Breast epithelium (tissue), 4 donors: ENCODE results near the gene HRH1. TPM values are rescaled to one million over a fixed set of nuclear protein-coding genes. Genes with fewer than 3 reads are reported as not detected.
"Not testable (repeated sequence)": the region's sequence is repeated elsewhere in the genome, so short reads cannot be mapped to it uniquely, and the experiment has no call there.

Source experiments
- DNase-seq, 2 donors: peaks; one replicate each; pipeline ENCODE4 v3.0.0-alpha.2; 2019; ENCODE audit warnings: low spot score in 2 of 2
- H3K27ac ChIP-seq, 2 donors: fragments of 200-600 bp; sonication (generic) in 1 of 2; one replicate each; pipeline ENCODE4 v1.5.1; 2016 to 2019; ENCODE audit warnings: mild to moderate bottlenecking in 1 of 2
- H3K27me3 ChIP-seq, 2 donors: fragments of 200-600 bp; sonication (generic) in 1 of 2; one replicate each; pipeline versions ENCODE4 v1.5.1 to v1.6.0; 2017 to 2019; ENCODE audit warnings: control low read depth in 1 of 2, mild to moderate bottlenecking in 1 of 2
- H3K36me3 ChIP-seq: fragments of 200-600 bp; one replicate; pipeline ENCODE4 v1.5.1; 2019
- H3K4me1 ChIP-seq, 2 donors: fragments of 200-600 bp; sonication (generic); one replicate each; pipeline ENCODE4 v1.5.1; 2016 to 2019; ENCODE audit warnings: control low read depth in 1 of 2
- H3K4me3 ChIP-seq, 3 donors: fragments of 200-600 bp; sonication (generic); 1 replicate in 2 of 3; 2 replicates in 1 of 3; pipeline ENCODE4 v1.5.1; 2016 to 2019; ENCODE audit warnings: mild to moderate bottlenecking in 3 of 3, moderate library complexity in 2 of 3
- H3K9me3 ChIP-seq, 2 donors: fragments of 200-600 bp; sonication (generic) in 1 of 2; one replicate each; pipeline ENCODE4 v1.5.1; 2016 to 2019; ENCODE audit warnings: control low read depth in 1 of 2
- CTCF ChIP-seq, 3 donors: fragments of 450-650 bp; IDR thresholded peaks; one replicate each; pipeline ENCODE4 v1.5.1; 2016 to 2017; ENCODE audit warnings: antibody characterized with exemption in 3 of 3, mild to moderate bottlenecking in 3 of 3, moderate library complexity in 3 of 3
- POLR2A ChIP-seq: fragments of 450-650 bp; IDR thresholded peaks from one replicate; pipeline ENCODE4 v1.6.1; 2016; ENCODE audit warnings: antibody characterized with exemption, mild to moderate bottlenecking, moderate library complexity
- POLR2AphosphoS5 ChIP-seq, 3 donors: sonication (generic); formaldehyde crosslinking; IDR thresholded peaks; one replicate each; pipeline ENCODE4 v1.6.1; 2017; ENCODE audit warnings: antibody characterized with exemption in 3 of 3
- intact Hi-C: fragments of 100-400 bp; cut with DNase I; formaldehyde crosslinking; loops from one replicate; pipeline ENCODE4 v1.15.1; 2023; ENCODE audit warnings: low total_unique reads
- total RNA-seq, 3 donors: library from RNA; depleted of rRNA; stranded (reverse); fragments of >200 nt; gene quantifications; one replicate each; pipeline ENCODE4 v1.1.0, GENCODE V29; 2016

Gene HRH1
- total RNA-seq, 3 donors from 2014 or later, result 3.8 to 4.2 (median 3.9) TPM

- DNase-seq, result peak in 1 of 2 donors; percentile 20
- H3K27ac ChIP-seq, result peak overlapping the region in 1 of 2 donors; percentile 57
- no peak overlapping the region for H3K4me3 ChIP-seq
- peaks cover 0 to 7% of the 10 kb centered on the region in 2 donors for H3K9me3 ChIP-seq
- TF ChIP-seq CTCF (IDR thresholded peaks at IDR 0.05), result no peak
- no peak for TF ChIP-seq POLR2AphosphoS5 (IDR thresholded peaks at IDR 0.05)
- TF ChIP-seq POLR2A, result no peak
- H3K27me3 ChIP-seq, result no peaks in the 10 kb centered on the region
- no peaks in the 10 kb centered on the region for H3K4me1 ChIP-seq
- intact Hi-C loops, result no loop called here
- no peaks in the 10 kb centered on the region for H3K36me3 ChIP-seq
Observed at GRCh38 chr3:11120091-11120805, 34.0 kb upstream of the HRH1 start.

GRCh38 chr3:11126653-11127052, 27.6 kb upstream of the HRH1 start:
- H3K27ac ChIP-seq, result no peak overlapping the region
- peaks cover 0 to 7% of the 10 kb centered on the region in 2 donors for H3K9me3 ChIP-seq
- no peaks in the 10 kb centered on the region for H3K36me3 ChIP-seq
- no peak for DNase-seq
- TF ChIP-seq POLR2A (no peak), POLR2AphosphoS5 (IDR thresholded peaks at IDR 0.05) (no peak), CTCF (IDR thresholded peaks at IDR 0.05) (no peak)
- no peak overlapping the region for H3K4me3 ChIP-seq
- H3K27me3 ChIP-seq, result no peaks in the 10 kb centered on the region
- intact Hi-C loops, result no loop called here
- H3K4me1 ChIP-seq, result no peaks in the 10 kb centered on the region

GRCh38 chr3:11128682-11129632, 25.3 kb upstream of the HRH1 start:
- H3K36me3 ChIP-seq, result no peaks in the 10 kb centered on the region
- TF ChIP-seq CTCF (IDR thresholded peaks at IDR 0.05) (no peak), POLR2A (no peak), POLR2AphosphoS5 (IDR thresholded peaks at IDR 0.05) (no peak)
- H3K27ac ChIP-seq, result no peak overlapping the region
- H3K27me3 ChIP-seq, result no peaks in the 10 kb centered on the region
- DNase-seq, result no peak
- no peak overlapping the region for H3K4me3 ChIP-seq
- intact Hi-C loops, result no loop called here
- H3K9me3 ChIP-seq, result no peaks in the 10 kb centered on the region
- H3K4me1 ChIP-seq, result no peaks in the 10 kb centered on the region

GRCh38 chr3:11130385-11130784, 23.9 kb upstream of the HRH1 start:
- intact Hi-C loops, result no loop called here
- TF ChIP-seq POLR2AphosphoS5 (IDR thresholded peaks at IDR 0.05) (no peak), POLR2A (no peak), CTCF (IDR thresholded peaks at IDR 0.05) (no peak)
- no peak for DNase-seq
- Histone ChIP-seq H3K9me3 (no peaks in the 10 kb centered on the region), H3K36me3 (no peaks in the 10 kb centered on the region), H3K4me1 (no peaks in the 10 kb centered on the region), H3K27ac (no peak overlapping the region), H3K4me3 (no peak overlapping the region), H3K27me3 (no peaks in the 10 kb centered on the region)

- TF ChIP-seq CTCF (IDR thresholded peaks at IDR 0.05) (no peak), POLR2AphosphoS5 (IDR thresholded peaks at IDR 0.05) (no peak), POLR2A (no peak)
- H3K9me3 ChIP-seq, result no peaks in the 10 kb centered on the region
- H3K27ac ChIP-seq, result no peak overlapping the region
- H3K4me1 ChIP-seq, result no peaks in the 10 kb centered on the region
- intact Hi-C loops, result no loop called here
- no peak for DNase-seq
- H3K36me3 ChIP-seq, result no peaks in the 10 kb centered on the region
- H3K27me3 ChIP-seq, result no peaks in the 10 kb centered on the region
- no peak overlapping the region for H3K4me3 ChIP-seq
Observed at GRCh38 chr3:11131371-11131770, 22.9 kb upstream of the HRH1 start.

GRCh38 chr3:11131886-11132285, 22.4 kb upstream of the HRH1 start:
- H3K27me3 ChIP-seq, H3K27ac ChIP-seq, intact Hi-C loops: not testable (repeated sequence)

More at GRCh38 chr3:11131886-11132285, 22.4 kb upstream of the HRH1 start:
- H3K36me3 ChIP-seq, H3K4me1 ChIP-seq, DNase-seq, H3K9me3 ChIP-seq, H3K4me3 ChIP-seq: not testable (repeated sequence)
